H9 (cell line): Measurements from ENCODE around the gene UBE2L5. TPM values are rescaled to one million over a fixed set of nuclear protein-coding genes. Genes with fewer than 3 reads are reported as not detected.

ENCODE experiments used
- DNase-seq: peaks from one replicate; pipeline ENCODE4 v3.0.0-alpha.2; 2017
- H2AFZ ChIP-seq: one replicate; pipeline ENCODE4 v1.6.1; 2013; ENCODE audit warnings: mild to moderate bottlenecking, low read length, control low read depth, moderate library complexity
- H2AK5ac ChIP-seq: 2 replicates; pipeline ENCODE4 v1.6.1; 2013; ENCODE audit warnings: low read length, control low read depth, mixed read lengths; ENCODE audit not compliant: insufficient read length
- H2BK120ac ChIP-seq: one replicate; pipeline ENCODE4 v1.6.1; 2013; ENCODE audit warnings: low read depth, mild to moderate bottlenecking, low read length, control low read depth, inconsistent platforms; ENCODE audit not compliant: poor library complexity, severe bottlenecking
- H2BK12ac ChIP-seq: 2 replicates; pipeline ENCODE4 v1.6.1; 2013; ENCODE audit warnings: low read length, control low read depth, mixed read lengths, low read depth; ENCODE audit not compliant: insufficient read length
- H2BK15ac ChIP-seq: 2 replicates; pipeline ENCODE4 v1.6.1; 2013; ENCODE audit warnings: low read depth, low read length, control low read depth
- H2BK20ac ChIP-seq: one replicate; pipeline ENCODE4 v1.6.1; 2013; ENCODE audit warnings: low read depth, mild to moderate bottlenecking, low read length, control low read depth, inconsistent platforms; ENCODE audit not compliant: poor library complexity, severe bottlenecking
- H2BK5ac ChIP-seq: 2 replicates; pipeline ENCODE4 v1.6.1; 2013; ENCODE audit warnings: low read length, control low read depth, mixed read lengths; ENCODE audit not compliant: insufficient read length
- H3K14ac ChIP-seq: 2 replicates; pipeline ENCODE4 v1.6.1; 2013; ENCODE audit warnings: low read length, control low read depth; ENCODE audit not compliant: insufficient read depth
- H3K18ac ChIP-seq: 2 replicates; pipeline ENCODE4 v1.6.1; 2013; ENCODE audit warnings: low read depth, mild to moderate bottlenecking, mixed read lengths, low read length, control low read depth; ENCODE audit not compliant: insufficient read length
- H3K23ac ChIP-seq: 2 replicates; pipeline ENCODE4 v1.6.1; 2013; ENCODE audit warnings: low read length, control low read depth, mixed read lengths, low read depth; ENCODE audit not compliant: insufficient read length
- H3K23me2 ChIP-seq: 2 replicates; pipeline ENCODE4 v1.6.1; 2013; ENCODE audit warnings: low read depth, mild to moderate bottlenecking, mixed read lengths, low read length, control low read depth; ENCODE audit not compliant: insufficient read length, poor library complexity, severe bottlenecking
- H3K27ac ChIP-seq: 2 replicates; pipeline ENCODE4 v1.5.1; 2013; ENCODE audit warnings: low read length, control low read depth, mixed read lengths, low read depth; ENCODE audit not compliant: insufficient read length
- H3K27me3 ChIP-seq: 2 replicates; pipeline ENCODE4 v1.6.1; 2013; ENCODE audit warnings: low read length, control low read depth, inconsistent platforms; ENCODE audit not compliant: insufficient read depth
- H3K4ac ChIP-seq: 2 replicates; pipeline ENCODE4 v1.6.1; 2013; ENCODE audit warnings: low read depth, mild to moderate bottlenecking, control low read depth, inconsistent platforms, low read length, moderate library complexity
- H3K4me1 ChIP-seq: 2 replicates; pipeline ENCODE4 v1.6.1; 2013; ENCODE audit warnings: low read length, control low read depth, inconsistent platforms; ENCODE audit not compliant: insufficient read depth
- H3K4me2 ChIP-seq: 2 replicates; pipeline ENCODE4 v1.6.1; 2013; ENCODE audit warnings: low read length, control low read depth, mixed read lengths; ENCODE audit not compliant: insufficient read length, insufficient read depth
- H3K56ac ChIP-seq: 2 replicates; pipeline ENCODE4 v1.6.1; 2013; ENCODE audit warnings: low read depth, mild to moderate bottlenecking, mixed read lengths, low read length, control low read depth; ENCODE audit not compliant: insufficient read length
- H3K79me1 ChIP-seq: 2 replicates; pipeline ENCODE4 v1.6.1; 2013; ENCODE audit warnings: low read depth, mild to moderate bottlenecking, moderate library complexity, low read length, control low read depth, inconsistent platforms; ENCODE audit not compliant: insufficient read depth, poor library complexity, severe bottlenecking
- H3K79me2 ChIP-seq: 2 replicates; pipeline ENCODE4 v1.6.1; 2013; ENCODE audit warnings: low read length, control low read depth, inconsistent platforms; ENCODE audit not compliant: insufficient read depth
- H3K9ac ChIP-seq: 2 replicates; pipeline ENCODE4 v1.6.1; 2013; ENCODE audit warnings: low read length, control low read depth, mixed read lengths; ENCODE audit not compliant: insufficient read length; ENCODE audit errors: extremely low read depth
- H3K9me3 ChIP-seq: one replicate; pipeline ENCODE4 v1.6.1; 2013; ENCODE audit warnings: low read depth, low read length, inconsistent platforms; ENCODE audit not compliant: control insufficient read depth
- H3T11ph ChIP-seq: one replicate; pipeline ENCODE4 v1.6.1; 2013; ENCODE audit warnings: mild to moderate bottlenecking, low read length, control low read depth, inconsistent platforms
- H4K20me1 ChIP-seq: one replicate; pipeline ENCODE4 v1.6.1; 2013; ENCODE audit not compliant: control insufficient read depth, insufficient read length, insufficient read depth
- H4K5ac ChIP-seq: 2 replicates; pipeline ENCODE4 v1.6.1; 2013; ENCODE audit warnings: low read depth, mild to moderate bottlenecking, mixed read lengths, low read length, control low read depth; ENCODE audit not compliant: insufficient read length
- H4K8ac ChIP-seq: replicated peaks from 2 replicates; pipeline ENCODE4 v1.6.1; 2013; ENCODE audit warnings: low read length, control low read depth, mixed read lengths, low read depth; ENCODE audit not compliant: insufficient read length
- H4K91ac ChIP-seq: 2 replicates; pipeline ENCODE4 v1.6.1; 2013; ENCODE audit warnings: low read depth, mild to moderate bottlenecking, moderate library complexity, mixed read lengths, low read length, control low read depth; ENCODE audit not compliant: insufficient read length
- H3K27ac Mint-ChIP-seq, 3 experiments: 2 replicates in 2 of 3; 3 replicates in 1 of 3; pipeline ENCODE4 v1.8.0; 2020 to 2021; ENCODE audit warnings: mixed read lengths in 3 of 3, mild to moderate bottlenecking in 1 of 3, moderate library complexity in 1 of 3
- H3K27me3 Mint-ChIP-seq: 2 replicates; pipeline ENCODE4 v1.8.0; 2021; ENCODE audit warnings: low read depth, mild to moderate bottlenecking, moderate library complexity, mixed read lengths
- H3K36me3 Mint-ChIP-seq, 3 experiments: 2 replicates in 2 of 3; 3 replicates in 1 of 3; pipeline ENCODE4 v1.8.0; 2020 to 2021; ENCODE audit warnings: low read depth in 3 of 3, mixed read lengths in 3 of 3; ENCODE audit not compliant: insufficient read depth in 1 of 3
- H3K4me1 Mint-ChIP-seq, 2 experiments: 2 replicates each; pipeline ENCODE4 v1.8.0; 2020; ENCODE audit warnings: mixed read lengths in 2 of 2
- H3K4me3 Mint-ChIP-seq, 2 experiments: 2 replicates in 1 of 2; 3 replicates in 1 of 2; pipeline ENCODE4 v1.8.0; 2020 to 2021; ENCODE audit warnings: mild to moderate bottlenecking in 2 of 2, mixed read lengths in 2 of 2, moderate library complexity in 1 of 2
- H3K9me3 Mint-ChIP-seq, 2 experiments: 2 replicates in 1 of 2; 3 replicates in 1 of 2; pipeline ENCODE4 v1.8.0; 2020; ENCODE audit warnings: mild to moderate bottlenecking in 2 of 2, mixed read lengths in 2 of 2, moderate library complexity in 1 of 2
- CTCF ChIP-seq: fragments of 200-600 bp; sonication (generic); conservative IDR thresholded peaks from 3 replicates; pipeline ENCODE4 v1.8.0; 2021; ENCODE audit warnings: antibody characterized with exemption, mild to moderate bottlenecking
- WGBS: extraction: QIAGEN DNeasy Blood & Tissue Kit; methylation state at CpG from one replicate; pipeline ENCODE4 v1.1.7; 2013; ENCODE audit warnings: missing lambda C conversion rate, low lambda C conversion rate, mixed read lengths; ENCODE audit not compliant: insufficient read length; ENCODE audit errors: extremely low coverage; 5-methylcytosine and 5-hydroxymethylcytosine counted together
- total RNA-seq: library from RNA; stranded (reverse); gene quantifications from 2 replicates; pipeline ENCODE4 v1.2.1, GENCODE V29; 2021

The UBE2L5 gene
- total RNA-seq, 1 experiment from 2014 or later, result 0.20 TPM

- Histone ChIP-seq H3K14ac (no peak overlapping the region), H2AFZ (no peak overlapping the region), H3K4me1 (no peaks in the 10 kb centered on the region), H3K18ac (no peak overlapping the region), H2BK5ac (no peak overlapping the region), H2BK120ac (no peak overlapping the region), H2BK15ac (no peak overlapping the region), H3K23ac (no peak overlapping the region), H4K91ac (no peak overlapping the region), H3K9me3 (no peaks in the 10 kb centered on the region), H3T11ph (no peak overlapping the region), H2BK20ac (no peak overlapping the region), H3K4me2 (no peak overlapping the region), H3K27ac (no peak overlapping the region), H4K20me1 (no peaks in the 10 kb centered on the region), H2BK12ac (no peak overlapping the region), H3K56ac (no peak overlapping the region), H2AK5ac (no peak overlapping the region), H4K8ac (no peak overlapping the region), H3K79me1 (no peaks in the 10 kb centered on the region), H3K9ac (no peak overlapping the region), H4K5ac (no peak overlapping the region), H3K23me2 (no peaks in the 10 kb centered on the region), H3K27me3 (no peaks in the 10 kb centered on the region), H3K79me2 (no peaks in the 10 kb centered on the region), H3K4ac (no peak overlapping the region)
- Mint-ChIP-seq H3K27ac (peak overlapping the region in 1 of 3 experiments; percentile 77; a peak in 3 of 7 replicates), H3K4me3 (no peak overlapping the region), H3K27me3 (no peaks in the 10 kb centered on the region; the same call in 1 of the 2 replicates), H3K9me3 (no peaks in the 10 kb centered on the region), H3K4me1 (peaks cover 0 to 4% of the 10 kb centered on the region in 2 experiments; a peak in 3 of 4 replicates), H3K36me3 (peaks cover 9 to 29% (median 12%) of the 10 kb centered on the region in 3 experiments)
- no peak for TF ChIP-seq CTCF
- no CpG with 5 or more reads among the region's 3 CpGs for WGBS
- DNase-seq, result no peak
These were observed 35.1 kb downstream of the UBE2L5 start for GRCh38 chr13:30457306-30457891.
